ENCODE results near the gene ZMAT3.
A peak's percentile ranks its signal among the peaks of the same experiment; 100 is the strongest.
"Not testable (repeated sequence)": the region's sequence is repeated elsewhere in the genome, so short reads cannot be mapped to it uniquely, and the experiment has no call there.

The ZMAT3 gene

GRCh38 chr3:179068779-179069530 lies 2.7 kb downstream of the ZMAT3 start:
- DNase-seq (ENCODE audit: low read depth in 2 of 2), result no peak

- no peak for DNase-seq (ENCODE audit: low read depth in 2 of 2)
These were observed 3.8 kb downstream of the ZMAT3 start for GRCh38 chr3:179067839-179068238.

- no peak for DNase-seq (ENCODE audit: low read depth in 2 of 2)
These were observed 4.3 kb downstream of the ZMAT3 start for GRCh38 chr3:179067291-179067690.

GRCh38 chr3:179063945-179064560 lies 7.6 kb downstream of the ZMAT3 start:
- DNase-seq (ENCODE audit: low read depth in 2 of 2), result no peak

- DNase-seq (ENCODE audit: low read depth in 2 of 2), result no peak
These were observed 15.3 kb downstream of the ZMAT3 start for GRCh38 chr3:179056326-179056725.

GRCh38 chr3:179054565-179054964 lies 17.0 kb downstream of the ZMAT3 start:
- not testable (repeated sequence) for DNase-seq (ENCODE audit: low read depth in 2 of 2)

GRCh38 chr3:179046497-179047353 lies 24.9 kb downstream of the ZMAT3 start:
- DNase-seq (ENCODE audit: low read depth in 2 of 2), result no peak

- no peak for DNase-seq (ENCODE audit: low read depth in 2 of 2)
These were observed 25.7 kb downstream of the ZMAT3 start for GRCh38 chr3:179045719-179046402.

GRCh38 chr3:179038899-179039251 lies 32.7 kb downstream of the ZMAT3 start:
- DNase-seq (ENCODE audit: low read depth in 2 of 2), result not testable (repeated sequence)

- DNase-seq (ENCODE audit: low read depth in 2 of 2), result no peak
These were observed 33.3 kb downstream of the ZMAT3 start for GRCh38 chr3:179038216-179038898.

GRCh38 chr3:179037351-179037750 lies 34.3 kb downstream of the ZMAT3 start:
- DNase-seq (ENCODE audit: low read depth in 2 of 2), result peak in 1 of 2 donors; percentile 1

GRCh38 chr3:179036626-179037300 lies 34.8 kb downstream of the ZMAT3 start:
- no peak for DNase-seq (ENCODE audit: low read depth in 2 of 2)

GRCh38 chr3:179036226-179036625 lies 35.4 kb downstream of the ZMAT3 start:
- no peak for DNase-seq (ENCODE audit: low read depth in 2 of 2)

GRCh38 chr3:179035232-179035631 lies 36.4 kb downstream of the ZMAT3 start:
- DNase-seq (ENCODE audit: low read depth in 2 of 2), result no peak

- DNase-seq (ENCODE audit: low read depth in 2 of 2), result not testable (repeated sequence)
These were observed 38.3 kb downstream of the ZMAT3 start for GRCh38 chr3:179033304-179033657.

- DNase-seq (ENCODE audit: low read depth in 2 of 2), result not testable (repeated sequence)
These were observed 38.9 kb downstream of the ZMAT3 start for GRCh38 chr3:179032454-179033303.

- DNase-seq (ENCODE audit: low read depth in 2 of 2), result no peak
These were observed 42.5 kb downstream of the ZMAT3 start for GRCh38 chr3:179029096-179029495.

- no peak for DNase-seq (ENCODE audit: low read depth in 2 of 2)
These were observed 43.2 kb downstream of the ZMAT3 start for GRCh38 chr3:179028408-179028807.

GRCh38 chr3:179027326-179027900 lies 44.2 kb downstream of the ZMAT3 start:
- no peak for DNase-seq (ENCODE audit: low read depth in 2 of 2)

- no peak for DNase-seq (ENCODE audit: low read depth in 2 of 2)
These were observed 45.0 kb downstream of the ZMAT3 start for GRCh38 chr3:179026636-179027035.

All from stimulated activated CD8-positive, alpha-beta memory T cell treated with anti-CD3 and anti-CD28 coated beads, Interleukin-7, amount 100 ng/mL, for 4 hours (primary cell).